ENCODE results near the gene CAPNS1.

Gene CAPNS1

DNA sequence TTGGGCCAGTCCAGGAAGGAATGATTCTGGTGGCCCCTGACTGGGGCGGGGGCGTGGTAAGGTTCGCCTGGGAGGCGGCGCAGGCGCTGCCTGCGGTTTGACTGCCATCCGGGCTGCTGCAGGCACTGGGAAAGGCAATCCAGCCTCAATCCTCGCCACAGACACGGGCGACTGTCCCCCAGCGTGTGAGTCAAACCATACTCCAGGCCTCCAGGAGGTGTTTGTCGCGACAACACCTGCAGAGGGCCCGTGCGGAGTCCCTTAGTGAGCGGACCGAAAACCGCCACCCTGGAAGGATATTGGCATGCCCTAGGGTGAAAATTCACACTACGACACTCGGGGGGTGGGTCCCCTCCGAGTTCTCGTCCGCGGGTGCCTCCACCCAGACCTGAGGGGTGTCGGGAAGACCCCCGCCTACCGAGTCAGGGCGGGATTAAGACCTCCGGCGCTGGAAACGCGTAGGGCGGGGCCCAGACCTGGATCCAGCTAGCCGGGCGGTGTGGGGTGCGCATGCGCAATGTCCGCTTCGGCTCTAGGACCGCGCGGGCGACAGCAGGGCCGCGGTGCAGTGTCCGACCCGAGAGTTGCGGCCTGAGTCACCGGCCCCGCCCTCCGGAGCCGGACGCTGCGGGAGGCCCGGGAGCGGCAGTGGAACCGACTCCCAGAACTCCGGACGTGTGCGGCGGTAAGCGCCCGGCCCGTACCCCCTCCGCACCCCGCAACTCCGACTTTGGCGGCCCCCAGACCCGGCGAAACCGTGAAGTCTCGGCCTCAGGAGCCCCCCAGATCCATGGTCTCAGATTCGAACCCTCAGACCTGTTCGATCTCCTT lies at the start of gene CAPNS1:
CAPNS1 (plus strand) TSS at position 594 of the 831 bp plus-strand sequence. CDS start 946 bp downstream, outside the sequence.
- DNase-seq, result peak; percentile 93

- no peak for DNase-seq
Measured at GRCh38 chr19:36090910-36091695, 48.8 kb upstream of the CAPNS1 start.

GRCh38 chr19:36092566-36092965 lies 47.3 kb upstream of the CAPNS1 start:
- no peak for DNase-seq

GRCh38 chr19:36093146-36093662 lies 46.7 kb upstream of the CAPNS1 start:
- DNase-seq, result no peak

DNA sequence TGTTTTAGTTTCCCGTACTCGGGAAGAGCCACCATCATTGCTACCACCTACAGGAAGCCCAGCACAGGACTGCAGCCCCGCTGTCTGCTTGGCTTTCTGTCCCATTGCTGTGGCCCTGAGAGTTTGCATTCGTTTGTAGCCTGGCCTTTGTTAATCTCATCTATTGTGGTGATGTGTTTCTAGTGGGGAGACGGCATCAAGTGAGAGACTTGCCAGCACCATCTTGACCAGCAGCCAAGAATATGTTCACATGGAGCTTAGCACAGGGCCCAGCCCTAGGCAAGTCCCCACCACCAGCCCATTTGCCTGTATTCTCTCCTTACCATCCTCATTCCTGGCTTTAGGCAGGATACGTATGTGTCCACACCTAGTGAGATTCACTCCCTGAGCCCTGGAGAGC lies 46.2 kb upstream of the CAPNS1 start:
- no peak for DNase-seq

DNA sequence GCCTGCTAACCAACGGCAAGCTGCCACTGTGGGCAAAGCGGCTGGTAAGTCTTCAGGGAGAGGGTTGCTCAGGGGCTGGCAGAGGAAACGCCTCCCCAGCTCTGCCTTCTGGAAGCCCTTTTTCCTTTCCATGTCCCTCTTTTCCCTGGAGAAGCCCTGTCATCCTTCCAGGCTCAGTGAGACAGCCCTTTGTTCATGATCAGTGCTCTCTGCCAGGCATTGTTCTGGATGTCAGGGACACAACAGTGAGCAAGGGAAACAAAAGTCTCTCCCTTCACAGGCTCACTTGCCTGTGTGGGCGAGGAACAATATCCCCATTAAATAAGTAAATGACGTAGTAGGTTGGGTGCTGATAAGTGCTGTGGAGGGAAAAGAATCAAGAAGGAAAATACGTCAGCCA lies 42.8 kb upstream of the CAPNS1 start:
- no peak for DNase-seq

DNA sequence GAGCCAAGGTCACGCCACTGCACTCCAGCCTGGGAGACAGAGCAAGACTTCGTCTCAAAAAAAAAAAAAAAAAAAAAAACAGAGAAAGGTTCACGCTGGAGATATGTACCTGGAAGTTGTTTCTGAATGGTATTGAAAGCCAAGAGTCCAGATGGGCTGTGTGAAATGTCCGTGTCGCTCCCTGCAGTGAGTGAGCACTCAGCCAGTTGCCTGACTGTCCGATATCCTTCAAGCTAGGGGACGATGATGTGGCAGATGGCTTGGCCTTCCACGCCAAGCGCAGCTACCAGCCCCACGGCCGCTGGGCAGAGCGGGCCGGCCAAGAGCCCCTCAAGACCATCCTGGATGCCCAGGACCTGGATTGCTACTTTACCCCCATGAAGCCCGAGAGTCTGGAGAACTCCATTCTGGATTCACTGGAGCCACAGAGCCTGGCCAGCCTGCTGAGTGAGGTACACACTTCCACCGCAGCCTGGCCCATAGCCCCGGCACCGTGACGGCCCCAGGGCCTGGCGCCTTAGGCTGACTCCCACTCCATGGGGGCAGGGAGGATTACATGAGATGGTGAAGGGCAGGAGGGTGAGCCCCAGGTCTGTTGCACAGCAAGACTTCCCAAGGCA lies 40.6 kb upstream of the CAPNS1 start:
- no peak for DNase-seq

DNA sequence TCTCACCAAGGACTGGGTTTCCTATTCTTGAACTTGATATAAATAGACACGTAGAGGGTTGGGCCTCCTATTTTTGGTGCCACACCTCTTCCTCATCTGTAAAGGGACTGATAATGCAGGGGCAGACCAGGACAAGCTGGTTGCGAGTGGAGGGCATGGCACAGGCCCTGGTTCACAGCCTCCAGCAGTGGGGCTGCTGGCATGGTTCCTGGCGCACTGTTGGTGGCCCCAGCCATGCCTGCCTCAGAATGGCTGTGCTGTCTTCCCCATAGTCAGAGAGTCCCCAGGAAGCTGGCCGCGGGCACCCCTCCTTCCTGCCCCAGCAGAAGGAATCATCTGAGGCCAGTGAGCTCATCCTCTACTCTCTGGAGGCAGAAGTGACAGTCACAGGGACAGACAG lies 39.4 kb upstream of the CAPNS1 start:
- no peak for DNase-seq

DNA sequence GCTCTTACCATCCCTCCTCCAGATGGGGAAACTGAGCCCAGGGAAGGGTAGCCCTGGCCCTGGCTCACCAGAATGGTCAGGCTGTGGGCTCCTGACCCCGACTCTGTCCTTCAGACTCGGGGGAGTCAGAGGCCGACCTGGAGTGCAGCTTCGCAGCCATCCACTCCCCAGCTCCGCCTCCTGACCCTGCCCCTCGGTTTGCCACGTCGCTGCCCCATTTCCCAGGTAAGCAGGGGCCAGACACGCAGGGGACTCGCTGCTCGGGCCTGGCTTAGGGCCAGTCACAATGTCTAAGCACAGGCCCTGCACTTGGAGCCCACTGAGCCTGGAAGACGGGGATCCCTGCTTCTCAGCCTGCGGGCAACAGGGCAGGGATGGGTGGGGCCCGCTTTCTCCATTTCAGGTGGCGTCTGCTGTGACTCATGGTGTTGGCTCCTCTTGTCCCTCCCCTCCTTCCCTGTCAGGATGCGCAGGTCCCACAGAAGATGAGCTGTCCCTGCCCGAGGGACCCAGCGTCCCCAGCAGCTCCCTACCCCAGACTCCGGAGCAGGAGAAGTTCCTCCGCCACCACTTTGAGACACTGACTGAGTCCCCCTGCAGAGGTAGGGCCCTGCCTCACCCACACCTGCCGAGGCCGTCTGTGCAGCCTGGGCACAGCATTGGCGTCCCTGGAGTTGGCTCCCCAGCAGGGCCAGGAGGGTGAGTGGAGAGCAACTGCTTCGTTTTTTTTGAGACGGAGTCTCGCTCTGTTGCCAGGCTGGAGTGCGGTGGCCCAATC lies 38.1 kb upstream of the CAPNS1 start:
- DNase-seq, result no peak

DNA sequence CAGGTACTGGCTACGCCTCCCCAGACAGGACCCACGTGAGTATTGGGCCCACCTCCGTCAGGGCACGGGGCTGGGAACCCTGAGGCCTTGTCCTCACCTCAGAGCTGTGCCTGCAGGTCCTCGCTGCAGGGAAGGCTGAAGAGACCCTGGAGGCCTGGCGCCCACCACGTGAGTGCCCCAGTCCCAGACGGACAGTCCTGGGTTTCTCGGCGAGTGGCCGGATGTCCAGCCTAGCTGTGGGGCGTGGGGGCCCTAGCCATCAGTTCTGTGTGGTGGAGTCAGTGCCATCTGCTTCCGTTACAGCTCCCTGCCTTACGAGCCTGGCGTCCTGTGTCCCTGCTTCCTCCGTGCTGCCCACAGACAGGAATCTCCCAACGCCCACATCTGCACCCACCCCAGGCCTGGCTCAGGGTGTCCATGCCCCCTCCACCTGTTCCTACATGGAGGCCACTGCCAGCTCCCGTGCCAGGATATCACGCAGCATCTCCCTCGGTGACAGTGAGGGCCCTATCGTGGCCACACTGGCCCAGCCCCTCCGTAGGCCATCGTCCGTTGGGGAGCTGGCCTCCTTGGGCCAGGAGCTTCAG lies 36.7 kb upstream of the CAPNS1 start:
- DNase-seq, result no peak

DNA sequence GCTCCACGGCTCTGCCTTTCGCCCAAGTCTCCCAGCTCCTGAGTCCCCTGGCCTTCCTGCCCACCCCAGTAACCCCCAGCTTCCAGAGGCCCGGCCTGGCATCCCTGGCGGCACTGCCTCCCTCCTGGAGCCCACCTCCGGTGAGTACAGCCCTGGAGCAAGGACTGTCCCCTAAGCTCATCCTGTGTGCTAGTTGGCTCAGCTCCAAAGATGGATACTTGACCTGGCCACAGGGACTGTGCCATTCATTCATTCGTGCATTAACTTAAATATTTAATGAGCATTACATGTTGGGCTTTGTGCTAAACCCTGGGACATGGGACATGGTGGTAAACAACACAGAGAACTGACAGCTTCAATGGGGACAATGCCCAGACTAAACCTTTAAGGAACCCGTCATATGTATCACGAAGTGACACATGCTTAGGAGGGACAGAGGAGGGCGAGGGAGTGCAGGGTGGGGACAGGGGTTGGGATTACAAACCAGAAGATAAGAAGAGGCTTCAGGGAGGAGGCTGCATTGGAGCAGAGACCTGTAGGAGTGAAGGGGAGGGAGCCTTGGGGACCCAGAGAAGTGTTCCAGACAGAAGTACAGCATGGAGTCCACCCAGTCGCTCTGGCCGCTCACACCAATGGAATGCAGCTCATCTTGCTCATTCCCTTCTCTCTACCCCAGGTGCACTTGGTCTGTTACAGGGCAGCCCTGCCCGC lies 35.9 kb upstream of the CAPNS1 start:
- DNase-seq, result no peak

DNA sequence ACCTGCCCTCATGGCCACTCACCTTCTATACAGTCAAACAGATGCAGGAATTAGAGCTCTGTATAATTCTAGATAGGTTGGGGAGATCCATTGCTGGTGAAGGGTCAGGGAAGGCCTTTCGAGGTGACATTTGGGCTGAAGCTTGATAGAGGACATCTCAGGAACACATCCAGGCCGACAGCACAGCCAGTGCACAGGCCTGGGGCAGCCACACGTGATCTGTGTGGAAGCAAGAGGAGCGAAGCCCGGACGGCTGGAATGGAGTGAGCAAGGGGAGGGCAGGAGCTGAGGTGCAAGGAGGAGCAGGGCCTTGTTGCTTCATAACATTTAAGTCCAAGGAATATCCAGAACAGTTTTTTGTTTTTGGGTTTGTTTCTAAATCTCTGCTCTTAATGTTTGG lies 33.4 kb upstream of the CAPNS1 start:
- DNase-seq, result no peak

DNA sequence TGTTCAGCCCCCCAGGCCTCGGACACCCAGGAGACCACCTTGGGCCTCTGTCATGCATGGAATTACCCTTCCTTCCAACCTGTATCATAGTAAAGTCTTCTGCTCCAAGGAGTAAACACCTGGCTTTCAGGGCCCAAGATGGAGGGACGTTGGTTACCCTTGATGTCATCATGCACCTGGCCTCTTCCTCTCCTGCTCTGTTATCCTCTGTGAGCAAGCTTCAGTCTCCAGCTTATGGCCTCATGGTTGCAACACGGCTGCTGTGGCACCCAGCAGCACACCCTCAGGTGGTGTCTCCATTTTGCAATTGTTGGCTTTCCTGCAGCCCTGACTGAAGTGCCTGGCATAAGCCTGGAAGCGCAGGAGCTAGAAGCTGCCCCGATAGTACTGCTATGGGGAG lies 32.9 kb upstream of the CAPNS1 start:
- no peak for DNase-seq

DNA sequence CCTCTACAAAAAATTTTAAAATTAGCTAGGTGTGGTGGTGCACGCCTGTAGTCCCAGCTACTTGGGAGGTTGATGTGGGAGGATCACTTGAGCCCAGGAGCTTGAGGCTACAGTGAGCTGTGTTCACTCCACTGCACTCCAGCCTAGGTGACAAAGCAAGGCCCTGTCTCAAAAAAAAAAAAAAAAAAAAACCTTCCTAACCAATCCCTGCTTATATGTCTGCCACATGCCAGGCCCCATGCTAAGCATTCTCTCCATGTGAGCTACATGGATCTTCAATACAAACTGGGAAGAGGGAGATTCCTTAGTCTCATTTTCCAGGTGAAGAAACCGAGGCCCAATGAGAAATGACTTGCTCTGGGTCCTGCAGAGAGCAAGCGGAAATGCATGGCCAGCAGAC lies 31.2 kb upstream of the CAPNS1 start:
- no peak for DNase-seq

DNA sequence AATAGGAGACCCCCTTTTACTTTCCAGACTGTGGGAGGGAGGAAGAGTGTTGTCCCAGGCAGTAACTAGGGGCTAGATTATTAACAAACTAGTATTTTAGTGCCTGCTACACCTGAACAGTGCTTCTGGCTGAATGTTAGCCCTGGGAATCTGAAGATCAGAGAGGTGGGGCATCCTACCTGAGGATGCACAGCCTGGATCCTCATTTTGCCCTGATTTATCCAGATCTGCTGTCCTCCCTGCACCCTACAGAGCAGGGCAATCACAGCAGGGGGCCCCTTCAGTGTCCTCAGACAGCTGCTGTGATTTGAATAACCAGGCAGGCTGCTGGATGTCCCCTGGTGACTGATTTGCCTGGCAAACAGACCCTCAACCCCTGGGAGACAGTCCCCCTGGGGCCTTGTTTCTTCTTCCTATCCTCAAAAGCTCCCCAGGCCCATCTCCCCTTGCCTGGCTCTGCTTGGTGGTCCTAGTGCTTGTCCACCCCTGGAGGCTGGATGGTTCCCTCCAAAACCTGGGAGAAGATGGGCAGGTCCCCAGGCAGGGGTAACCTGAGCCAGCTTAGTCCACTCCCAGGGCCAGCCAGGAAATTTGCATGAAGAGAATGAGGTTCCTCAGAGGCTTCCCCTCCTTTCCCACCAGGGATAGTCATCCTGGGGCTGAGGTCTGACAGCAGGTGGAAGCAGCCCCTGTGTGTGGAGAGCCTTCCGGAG lies 29.2 kb upstream of the CAPNS1 start, which contains the start of gene OVOL3:
OVOL3 (plus strand) TSS at position 657 of the 713 bp plus-strand sequence. CDS start 60 bp downstream, outside the sequence.
- no peak for DNase-seq

DNA sequence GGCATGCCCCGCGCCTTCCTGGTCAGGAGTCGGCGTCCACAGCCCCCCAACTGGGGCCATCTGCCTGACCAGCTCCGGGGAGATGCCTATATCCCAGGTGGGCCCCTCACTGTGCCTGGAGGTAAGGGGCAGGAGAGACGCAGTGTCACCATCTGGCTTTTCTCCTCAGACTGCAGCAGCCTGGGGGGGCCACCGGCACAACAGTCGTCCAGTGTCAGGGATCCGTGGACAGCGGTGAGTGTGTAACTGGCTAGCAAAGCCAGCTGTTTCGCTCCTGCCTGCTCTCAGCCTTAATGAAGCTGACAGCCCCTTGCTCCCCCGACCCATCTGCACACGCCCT lies 28.7 kb upstream of the CAPNS1 start:
- no peak for DNase-seq

DNA sequence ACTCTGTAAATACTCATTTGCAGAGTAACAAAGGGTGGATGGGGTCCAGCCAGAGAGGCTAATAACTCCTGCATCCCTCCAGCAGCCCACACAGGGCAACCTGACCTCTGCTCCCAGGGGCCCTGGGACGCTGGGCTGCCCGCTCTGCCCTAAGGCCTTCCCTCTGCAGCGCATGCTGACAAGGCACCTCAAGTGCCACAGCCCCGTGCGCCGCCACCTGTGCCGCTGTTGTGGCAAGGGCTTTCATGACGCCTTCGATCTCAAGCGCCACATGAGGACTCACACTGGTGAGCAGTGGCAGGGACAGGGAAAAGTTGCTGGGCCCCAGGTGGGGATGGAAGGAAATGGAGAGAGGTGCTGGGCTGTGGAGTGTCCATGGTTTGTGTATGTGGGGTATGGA lies 27.2 kb upstream of the CAPNS1 start:
- DNase-seq, result no peak

- no peak for DNase-seq
Measured at GRCh38 chr19:36113425-36113824, 26.4 kb upstream of the CAPNS1 start.

GRCh38 chr19:36113894-36114720 lies 25.8 kb upstream of the CAPNS1 start:
- DNase-seq, result no peak

All from NCI-H1436 (cell line).